Upper lobe of right lung (tissue), 1 donor: Measurements from ENCODE around the gene SCAPER. TPM values are rescaled to one million over a fixed set of nuclear protein-coding genes. Genes with fewer than 3 reads are reported as not detected.

Experiments
- ATAC-seq: fragments of 200-7000 bp; cut with Tn5 transposase; one replicate; pipeline ENCODE4 v1.9.1; 2020; ENCODE audit warnings: mild to moderate bottlenecking, moderate library complexity
- DNase-seq: peaks from one replicate; pipeline ENCODE4 v3.0.0-alpha.2; 2020
- H3K27ac ChIP-seq: fragments of 200-600 bp; one replicate; pipeline ENCODE4 v1.8.0; 2022
- H3K27me3 ChIP-seq: fragments of 200-600 bp; one replicate; pipeline ENCODE4 v1.8.0; 2022; ENCODE audit warnings: mild to moderate bottlenecking
- H3K36me3 ChIP-seq: fragments of 200-600 bp; one replicate; pipeline ENCODE4 v1.8.0; 2022
- H3K4me1 ChIP-seq: fragments of 200-600 bp; one replicate; pipeline ENCODE4 v1.8.0; 2022
- H3K4me3 ChIP-seq: fragments of 200-600 bp; one replicate; pipeline ENCODE4 v1.8.0; 2022; ENCODE audit warnings: mild to moderate bottlenecking
- H3K9me3 ChIP-seq: fragments of 200-600 bp; one replicate; pipeline ENCODE4 v1.8.0; 2022
- intact Hi-C: fragments of 100-400 bp; cut with DNase I; formaldehyde crosslinking; loops from one replicate; pipeline ENCODE4 v1.11.0; 2022
- total RNA-seq: library from RNA; stranded (reverse); fragmentation: NEBNext Ultra II Directional; extraction: Animal tissue kit (Norgen Biotek cat#: 25700); gene quantifications from one replicate; pipeline ENCODE4 v1.2.1, GENCODE V29; 2021
- TF ChIP-seq, protein P1 (sequence below): fragments of 200-600 bp; IDR thresholded peaks from one replicate; pipeline ENCODE4 v1.8.0; 2022; ENCODE audit warnings: antibody characterized with exemption
- donor health status: DM: no; HTN: yes; CAD: no; lungs with severe emphysema.

Gene SCAPER
- total RNA-seq, 1 donor from 2014 or later, result 44.3 TPM

DNA sequence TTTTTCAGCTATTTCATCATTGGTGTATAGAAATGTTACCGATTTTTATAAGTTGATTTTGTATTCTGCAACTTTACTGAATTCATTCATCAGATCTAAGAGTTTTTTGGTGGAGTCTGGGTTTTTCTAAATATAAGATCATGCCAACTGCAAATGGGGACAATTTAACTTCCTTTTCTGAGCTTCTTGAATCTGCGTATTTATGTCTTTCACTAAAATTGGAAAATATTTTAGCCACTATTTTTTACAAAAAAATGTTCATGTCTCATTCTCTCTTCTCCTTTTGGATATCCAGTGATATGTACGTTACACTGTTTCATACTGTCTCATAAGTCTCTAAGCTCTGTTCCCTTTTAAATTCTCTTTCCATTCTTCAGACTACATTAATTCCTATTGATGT, 444.8 kb downstream of the SCAPER start:
- intact Hi-C loops, result no loop called here
- no peak overlapping the region for H3K27ac ChIP-seq
- ATAC-seq (no peak), DNase-seq (no peak)
- no peaks in the 10 kb centered on the region for H3K9me3 ChIP-seq
- no peak overlapping the region for H3K4me3 ChIP-seq
- H3K27me3 ChIP-seq, result no peaks in the 10 kb centered on the region
- no peaks in the 10 kb centered on the region for H3K4me1 ChIP-seq
- no peaks in the 10 kb centered on the region for H3K36me3 ChIP-seq
- TF ChIP-seq, protein P1, sequence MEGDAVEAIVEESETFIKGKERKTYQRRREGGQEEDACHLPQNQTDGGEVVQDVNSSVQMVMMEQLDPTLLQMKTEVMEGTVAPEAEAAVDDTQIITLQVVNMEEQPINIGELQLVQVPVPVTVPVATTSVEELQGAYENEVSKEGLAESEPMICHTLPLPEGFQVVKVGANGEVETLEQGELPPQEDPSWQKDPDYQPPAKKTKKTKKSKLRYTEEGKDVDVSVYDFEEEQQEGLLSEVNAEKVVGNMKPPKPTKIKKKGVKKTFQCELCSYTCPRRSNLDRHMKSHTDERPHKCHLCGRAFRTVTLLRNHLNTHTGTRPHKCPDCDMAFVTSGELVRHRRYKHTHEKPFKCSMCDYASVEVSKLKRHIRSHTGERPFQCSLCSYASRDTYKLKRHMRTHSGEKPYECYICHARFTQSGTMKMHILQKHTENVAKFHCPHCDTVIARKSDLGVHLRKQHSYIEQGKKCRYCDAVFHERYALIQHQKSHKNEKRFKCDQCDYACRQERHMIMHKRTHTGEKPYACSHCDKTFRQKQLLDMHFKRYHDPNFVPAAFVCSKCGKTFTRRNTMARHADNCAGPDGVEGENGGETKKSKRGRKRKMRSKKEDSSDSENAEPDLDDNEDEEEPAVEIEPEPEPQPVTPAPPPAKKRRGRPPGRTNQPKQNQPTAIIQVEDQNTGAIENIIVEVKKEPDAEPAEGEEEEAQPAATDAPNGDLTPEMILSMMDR, result no peak

DNA sequence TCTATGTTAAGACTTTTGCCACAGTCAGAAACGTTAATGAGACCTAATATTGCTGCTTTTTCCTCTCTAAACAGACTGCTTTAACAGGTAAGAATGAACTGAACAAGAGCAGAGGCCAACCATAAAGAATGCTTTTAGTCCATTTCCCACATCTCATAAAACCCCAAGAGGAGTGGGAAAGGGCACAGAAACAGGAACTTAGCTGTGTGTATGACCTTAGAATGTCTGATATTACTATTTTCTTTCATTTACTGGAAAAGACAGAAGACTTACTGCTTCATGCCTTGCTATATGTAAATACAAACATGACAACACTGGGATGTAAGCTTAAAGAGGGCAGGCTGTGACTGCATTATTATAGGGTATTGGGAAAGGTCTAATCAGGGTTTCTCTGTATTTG, 453.6 kb downstream of the SCAPER start:
- H3K4me1 ChIP-seq, result no peaks in the 10 kb centered on the region
- DNase-seq (no peak), ATAC-seq (no peak)
- H3K27ac ChIP-seq, result no peak overlapping the region
- intact Hi-C loops, result no loop called here
- no peaks in the 10 kb centered on the region for H3K36me3 ChIP-seq
- no peaks in the 10 kb centered on the region for H3K9me3 ChIP-seq
- H3K27me3 ChIP-seq, result no peaks in the 10 kb centered on the region
- TF ChIP-seq, protein P1, result no peak
- no peak overlapping the region for H3K4me3 ChIP-seq

DNA sequence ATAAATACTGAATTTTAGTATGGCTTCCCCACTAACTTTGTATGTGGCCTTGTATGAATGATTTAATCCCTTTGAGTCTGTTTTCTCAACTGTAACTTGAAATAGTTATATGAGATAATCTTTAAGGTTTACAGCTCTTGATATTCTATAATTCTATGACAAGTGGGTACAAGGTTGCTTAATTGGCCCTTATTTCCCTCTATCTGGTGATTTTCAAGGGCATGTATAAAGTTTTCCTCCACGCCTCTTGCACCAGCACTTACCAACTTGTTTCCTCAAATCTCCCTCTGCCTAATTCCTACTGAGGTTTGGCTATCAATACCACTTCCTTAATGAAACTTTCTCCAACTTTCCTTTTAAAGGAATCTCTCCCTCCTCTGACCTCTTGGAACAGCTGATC, 455.7 kb downstream of the SCAPER start:
- ATAC-seq (no peak), DNase-seq (no peak)
- intact Hi-C loops, result no loop called here
- no peak overlapping the region for H3K4me3 ChIP-seq
- no peaks in the 10 kb centered on the region for H3K27me3 ChIP-seq
- TF ChIP-seq, protein P1, result no peak
- H3K9me3 ChIP-seq, result no peaks in the 10 kb centered on the region
- H3K27ac ChIP-seq, result no peak overlapping the region
- no peaks in the 10 kb centered on the region for H3K36me3 ChIP-seq
- H3K4me1 ChIP-seq, result no peaks in the 10 kb centered on the region

DNA sequence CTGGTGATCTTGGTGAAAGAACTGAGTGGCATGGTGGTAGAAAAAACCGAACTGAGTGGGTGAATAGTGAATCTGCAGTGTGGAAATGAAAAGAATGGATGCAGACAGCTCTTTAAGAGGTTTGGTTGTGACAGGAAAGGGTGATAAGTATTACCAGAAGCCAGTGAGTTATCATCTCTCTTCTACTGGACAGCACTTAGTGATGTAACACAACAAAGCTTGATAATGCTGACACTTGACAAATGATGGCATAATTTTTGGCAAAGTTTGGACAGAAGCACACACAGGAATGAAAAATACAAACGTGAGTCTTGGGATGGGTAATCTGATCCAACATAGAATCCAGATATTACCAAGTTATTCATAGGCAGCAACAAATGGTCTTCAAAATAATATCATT, 456.4 kb downstream of the SCAPER start:
- no peak for ATAC-seq
- Histone ChIP-seq H3K9me3 (no peaks in the 10 kb centered on the region), H3K4me3 (no peak overlapping the region), H3K27ac (no peak overlapping the region), H3K27me3 (no peaks in the 10 kb centered on the region), H3K4me1 (no peaks in the 10 kb centered on the region), H3K36me3 (no peaks in the 10 kb centered on the region)
- DNase-seq, result no peak
- intact Hi-C loops, result no loop called here
- TF ChIP-seq, protein P1, result no peak

DNA sequence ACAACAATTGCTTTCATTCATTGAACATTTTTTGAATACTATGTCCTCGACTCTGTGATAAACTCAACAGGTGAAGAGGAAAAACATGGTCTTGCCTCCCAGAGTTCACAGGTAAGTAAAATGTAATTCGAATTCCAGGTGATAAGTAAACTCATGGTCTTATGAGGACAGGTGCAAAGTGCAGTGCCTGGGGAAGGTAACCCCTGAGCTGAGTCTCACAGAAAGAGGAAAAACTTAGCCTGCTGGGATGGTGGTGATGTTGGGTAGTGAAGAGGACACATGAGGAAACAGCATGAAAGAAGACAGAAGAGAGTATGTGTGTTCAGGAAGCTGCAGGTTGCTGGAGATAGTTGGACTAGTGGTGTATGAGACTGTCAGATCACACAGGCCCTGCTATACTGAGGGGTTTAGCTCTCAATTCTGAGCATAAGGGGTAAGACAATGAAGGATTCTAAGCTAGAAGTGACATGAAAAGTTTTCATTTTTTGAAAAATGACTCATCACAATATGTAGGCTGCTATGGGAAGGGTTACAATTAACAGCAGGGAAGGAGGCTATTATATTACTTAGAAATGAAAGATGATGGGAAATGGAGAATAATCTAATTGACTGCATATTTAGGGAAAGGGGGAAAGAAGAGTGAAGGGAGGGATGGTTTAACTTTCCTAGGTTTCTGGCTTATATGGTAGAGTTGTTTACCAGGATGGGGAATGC, 457.3 kb downstream of the SCAPER start:
- Histone ChIP-seq H3K9me3 (no peaks in the 10 kb centered on the region), H3K4me3 (no peak overlapping the region), H3K4me1 (no peaks in the 10 kb centered on the region), H3K27ac (no peak overlapping the region), H3K27me3 (no peaks in the 10 kb centered on the region), H3K36me3 (no peaks in the 10 kb centered on the region)
- intact Hi-C loops, result no loop called here
- no peak for DNase-seq
- no peak for ATAC-seq
- TF ChIP-seq, protein P1, result no peak

DNA sequence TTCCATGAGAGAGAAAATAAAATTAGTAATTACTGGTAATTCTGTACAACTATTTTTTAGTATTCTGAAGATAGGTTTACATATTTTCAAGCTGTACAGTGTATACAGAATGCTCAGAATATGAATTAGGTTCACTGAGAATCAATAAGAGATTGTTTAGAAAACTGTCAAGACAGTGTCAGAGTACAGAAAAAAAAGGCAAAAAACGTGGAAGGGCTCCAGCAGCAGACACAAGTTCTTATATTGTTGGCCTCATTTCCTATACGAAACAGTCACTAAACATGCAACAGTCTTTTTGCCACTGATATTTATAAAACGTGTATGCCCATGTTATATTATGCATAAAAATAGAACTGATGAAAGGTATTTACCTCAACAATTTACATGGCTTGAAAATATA, 464.7 kb downstream of the SCAPER start:
- no peak for DNase-seq
- intact Hi-C loops, result no loop called here

More for the DNA sequence above, 464.7 kb downstream of the SCAPER start:
- H3K27me3 ChIP-seq, result no peaks in the 10 kb centered on the region
- no peak overlapping the region for H3K4me3 ChIP-seq
- no peak for ATAC-seq
- H3K36me3 ChIP-seq, result no peaks in the 10 kb centered on the region
- H3K9me3 ChIP-seq, result no peaks in the 10 kb centered on the region
- H3K27ac ChIP-seq, result no peak overlapping the region
- TF ChIP-seq, protein P1, result no peak
- no peaks in the 10 kb centered on the region for H3K4me1 ChIP-seq
